SU-DHL-6 (cell line): ENCODE measurements around the gene C19orf67.

Source experiments
- CTCF ChIP-seq: fragments of 200-600 bp; sonication (generic); IDR thresholded peaks from one replicate; pipeline ENCODE4 v1.5.1; 2017; ENCODE audit warnings: antibody characterized with exemption, mild to moderate bottlenecking, low read length, moderate library complexity; ENCODE audit not compliant: insufficient read depth, poor library complexity, severe bottlenecking
- EZH2phosphoT487 ChIP-seq: fragments of 200-600 bp; sonication (generic), shearing (Covaris generic); conservative IDR thresholded peaks from 2 replicates; pipeline ENCODE4 v1.6.1; 2018; ENCODE audit warnings: mild to moderate bottlenecking, antibody characterized with exemption, low read length, moderate library complexity, mixed read lengths

GRCh38 chr19:14119644-14120496 is 34.3 kb upstream of the C19orf67 start:
- no peak for TF ChIP-seq CTCF
- TF ChIP-seq EZH2phosphoT487 = no peak
